Measurements from ENCODE around the gene PCDHB5.

DNA sequence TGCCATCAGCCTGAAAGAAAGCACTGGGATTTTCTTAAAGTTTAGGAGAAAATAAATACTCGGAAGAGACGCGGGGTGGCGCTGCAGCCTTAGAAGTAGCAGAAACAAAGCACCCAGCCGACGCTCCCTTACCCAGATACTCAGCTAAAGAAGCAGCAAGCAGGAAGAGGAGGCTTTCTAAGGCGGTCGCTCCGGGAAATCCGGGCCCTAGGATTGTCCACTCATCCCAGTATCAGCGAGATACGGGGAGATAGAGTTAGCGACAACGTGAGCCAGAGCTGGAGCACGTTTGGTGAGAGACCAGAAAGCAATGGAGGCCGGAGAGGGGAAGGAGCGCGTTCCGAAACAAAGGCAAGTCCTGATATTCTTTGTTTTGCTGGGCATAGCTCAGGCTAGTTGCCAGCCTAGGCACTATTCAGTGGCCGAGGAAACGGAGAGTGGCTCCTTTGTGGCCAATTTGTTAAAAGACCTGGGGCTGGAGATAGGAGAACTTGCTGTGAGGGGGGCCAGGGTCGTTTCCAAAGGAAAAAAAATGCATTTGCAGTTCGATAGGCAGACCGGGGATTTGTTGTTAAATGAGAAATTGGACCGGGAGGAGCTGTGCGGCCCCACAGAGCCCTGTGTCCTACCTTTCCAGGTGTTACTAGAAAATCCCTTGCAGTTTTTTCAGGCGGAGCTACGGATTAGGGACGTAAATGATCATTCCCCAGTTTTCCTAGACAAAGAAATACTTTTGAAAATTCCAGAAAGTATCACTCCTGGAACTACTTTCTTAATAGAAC lies 40.3 kb upstream of the PCDHB5 start, which contains the start of gene PCDHB2:
- TF ChIP-seq, protein P1, sequence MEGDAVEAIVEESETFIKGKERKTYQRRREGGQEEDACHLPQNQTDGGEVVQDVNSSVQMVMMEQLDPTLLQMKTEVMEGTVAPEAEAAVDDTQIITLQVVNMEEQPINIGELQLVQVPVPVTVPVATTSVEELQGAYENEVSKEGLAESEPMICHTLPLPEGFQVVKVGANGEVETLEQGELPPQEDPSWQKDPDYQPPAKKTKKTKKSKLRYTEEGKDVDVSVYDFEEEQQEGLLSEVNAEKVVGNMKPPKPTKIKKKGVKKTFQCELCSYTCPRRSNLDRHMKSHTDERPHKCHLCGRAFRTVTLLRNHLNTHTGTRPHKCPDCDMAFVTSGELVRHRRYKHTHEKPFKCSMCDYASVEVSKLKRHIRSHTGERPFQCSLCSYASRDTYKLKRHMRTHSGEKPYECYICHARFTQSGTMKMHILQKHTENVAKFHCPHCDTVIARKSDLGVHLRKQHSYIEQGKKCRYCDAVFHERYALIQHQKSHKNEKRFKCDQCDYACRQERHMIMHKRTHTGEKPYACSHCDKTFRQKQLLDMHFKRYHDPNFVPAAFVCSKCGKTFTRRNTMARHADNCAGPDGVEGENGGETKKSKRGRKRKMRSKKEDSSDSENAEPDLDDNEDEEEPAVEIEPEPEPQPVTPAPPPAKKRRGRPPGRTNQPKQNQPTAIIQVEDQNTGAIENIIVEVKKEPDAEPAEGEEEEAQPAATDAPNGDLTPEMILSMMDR (IDR thresholded peaks at IDR 0.05): peak; percentile 91
- TF ChIP-seq ZFX (IDR thresholded peaks at IDR 0.05; ENCODE audit: borderline replicate concordance): no peak
